BE2C (cell line): ENCODE results near the gene DRGX.

Experiments
- DNase-seq: peaks from one replicate; pipeline ENCODE4 v3.0.0-alpha.2; 2020
- H3K27me3 ChIP-seq: fragments of 250-450 bp; sonication (Bioruptor Pico); 2 replicates; pipeline ENCODE4 v1.5.1; 2020; ENCODE audit warnings: mild to moderate bottlenecking
- H3K36me3 ChIP-seq: fragments of 250-450 bp; sonication (Bioruptor Pico); 2 replicates; pipeline ENCODE4 v1.5.1; 2020; ENCODE audit warnings: mild to moderate bottlenecking
- H3K4me1 ChIP-seq: fragments of 250-450 bp; sonication (Bioruptor Pico); 2 replicates; pipeline ENCODE4 v1.5.1; 2020
- H3K4me3 ChIP-seq: 2 replicates; pipeline ENCODE4 v1.5.1; 2011; ENCODE audit warnings: low read depth, low read length
- H3K9me3 ChIP-seq: fragments of 250-450 bp; sonication (Bioruptor Pico); 2 replicates; pipeline ENCODE4 v1.5.1; 2020
- TF ChIP-seq, protein P1 (sequence below): IDR thresholded peaks from 2 replicates; pipeline ENCODE4 v1.5.1; 2012; ENCODE audit warnings: mild to moderate bottlenecking, low read depth, low read length

Gene DRGX

DNA sequence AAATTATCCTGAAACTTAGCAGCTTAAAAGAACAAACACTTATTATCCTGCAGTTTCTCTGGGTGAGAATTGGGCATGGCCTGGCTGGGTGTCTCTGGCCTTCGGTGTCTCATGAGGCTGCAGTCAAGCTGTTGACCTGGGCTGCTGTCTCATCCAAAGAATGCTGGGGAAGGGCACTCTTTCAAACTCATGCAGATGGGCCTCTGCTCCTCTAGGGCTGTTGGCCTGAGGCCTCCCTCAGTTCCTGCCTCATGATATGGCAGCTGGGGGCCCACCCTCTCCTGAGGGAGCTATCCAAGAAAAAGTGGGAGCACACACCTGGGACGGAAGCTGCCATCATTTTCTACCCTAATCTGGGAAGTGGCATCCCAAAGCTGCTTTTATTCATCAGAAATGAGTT is 43.6 kb downstream of the DRGX start:
- H3K27me3 ChIP-seq, result no peaks in the 10 kb centered on the region
- no peaks in the 10 kb centered on the region for H3K36me3 ChIP-seq
- no peaks in the 10 kb centered on the region for H3K4me1 ChIP-seq
- H3K9me3 ChIP-seq, result no peaks in the 10 kb centered on the region
- TF ChIP-seq, protein P1, sequence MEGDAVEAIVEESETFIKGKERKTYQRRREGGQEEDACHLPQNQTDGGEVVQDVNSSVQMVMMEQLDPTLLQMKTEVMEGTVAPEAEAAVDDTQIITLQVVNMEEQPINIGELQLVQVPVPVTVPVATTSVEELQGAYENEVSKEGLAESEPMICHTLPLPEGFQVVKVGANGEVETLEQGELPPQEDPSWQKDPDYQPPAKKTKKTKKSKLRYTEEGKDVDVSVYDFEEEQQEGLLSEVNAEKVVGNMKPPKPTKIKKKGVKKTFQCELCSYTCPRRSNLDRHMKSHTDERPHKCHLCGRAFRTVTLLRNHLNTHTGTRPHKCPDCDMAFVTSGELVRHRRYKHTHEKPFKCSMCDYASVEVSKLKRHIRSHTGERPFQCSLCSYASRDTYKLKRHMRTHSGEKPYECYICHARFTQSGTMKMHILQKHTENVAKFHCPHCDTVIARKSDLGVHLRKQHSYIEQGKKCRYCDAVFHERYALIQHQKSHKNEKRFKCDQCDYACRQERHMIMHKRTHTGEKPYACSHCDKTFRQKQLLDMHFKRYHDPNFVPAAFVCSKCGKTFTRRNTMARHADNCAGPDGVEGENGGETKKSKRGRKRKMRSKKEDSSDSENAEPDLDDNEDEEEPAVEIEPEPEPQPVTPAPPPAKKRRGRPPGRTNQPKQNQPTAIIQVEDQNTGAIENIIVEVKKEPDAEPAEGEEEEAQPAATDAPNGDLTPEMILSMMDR, result no peak
- H3K4me3 ChIP-seq, result no peak overlapping the region
- no peak for DNase-seq

GRCh38 chr10:49351669-49352068 is 44.2 kb downstream of the DRGX start:
- TF ChIP-seq, protein P1, result no peak

GRCh38 chr10:49350846-49351532 is 44.9 kb downstream of the DRGX start:
- Histone ChIP-seq H3K36me3 (no peaks in the 10 kb centered on the region), H3K27me3 (no peaks in the 10 kb centered on the region), H3K4me1 (no peaks in the 10 kb centered on the region), H3K9me3 (no peaks in the 10 kb centered on the region), H3K4me3 (no peak overlapping the region)
- no peak for DNase-seq
- TF ChIP-seq, protein P1, result no peak

More at GRCh38 chr10:49351669-49352068, 44.2 kb downstream of the DRGX start:
- no peaks in the 10 kb centered on the region for H3K4me1 ChIP-seq
- H3K9me3 ChIP-seq, result no peaks in the 10 kb centered on the region
- H3K27me3 ChIP-seq, result no peaks in the 10 kb centered on the region
- DNase-seq, result no peak
- no peak overlapping the region for H3K4me3 ChIP-seq
- no peaks in the 10 kb centered on the region for H3K36me3 ChIP-seq

DNA sequence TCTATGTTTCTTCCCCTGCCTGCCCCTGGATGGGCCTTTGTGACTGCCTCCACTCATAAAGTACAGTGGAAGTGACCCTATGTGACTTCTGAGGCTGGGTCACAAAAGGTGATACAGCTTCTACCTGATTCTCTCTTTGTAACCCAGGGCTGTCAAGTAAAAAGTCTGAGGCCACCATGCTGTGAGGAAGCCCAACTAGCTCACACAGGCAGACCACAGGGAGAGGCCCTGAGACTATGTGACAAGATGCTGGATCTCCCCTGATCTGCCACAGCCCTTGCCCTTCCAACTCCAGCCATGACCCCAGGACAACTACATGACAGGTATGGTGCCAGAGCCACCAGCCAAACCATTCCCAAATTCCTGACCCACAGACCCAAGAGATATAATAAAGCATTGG is 45.8 kb downstream of the DRGX start:
- no peaks in the 10 kb centered on the region for H3K4me1 ChIP-seq
- no peak for DNase-seq
- no peaks in the 10 kb centered on the region for H3K36me3 ChIP-seq
- no peak overlapping the region for H3K4me3 ChIP-seq
- no peaks in the 10 kb centered on the region for H3K9me3 ChIP-seq
- no peaks in the 10 kb centered on the region for H3K27me3 ChIP-seq
- TF ChIP-seq, protein P1, result no peak

- Histone ChIP-seq H3K4me3 (no peak overlapping the region), H3K36me3 (no peaks in the 10 kb centered on the region), H3K9me3 (no peaks in the 10 kb centered on the region), H3K27me3 (no peaks in the 10 kb centered on the region), H3K4me1 (no peaks in the 10 kb centered on the region)
- TF ChIP-seq, protein P1, result no peak
- DNase-seq, result no peak
Observed at GRCh38 chr10:49349390-49349789, 46.5 kb downstream of the DRGX start.

- H3K36me3 ChIP-seq, result no peaks in the 10 kb centered on the region
- H3K27me3 ChIP-seq, result no peaks in the 10 kb centered on the region
- H3K9me3 ChIP-seq, result no peaks in the 10 kb centered on the region
- H3K4me1 ChIP-seq, result no peaks in the 10 kb centered on the region
- DNase-seq, result no peak
- H3K4me3 ChIP-seq, result no peak overlapping the region
- TF ChIP-seq, protein P1, result no peak
Observed at GRCh38 chr10:49348593-49348992, 47.3 kb downstream of the DRGX start.
